Lower leg skin (tissue), 3 donors: ENCODE results near the gene LRP1B.

Source experiments
- POLR2A ChIP-seq, 2 donors: fragments of 450-650 bp; IDR thresholded peaks; one replicate each; pipeline ENCODE4 v1.6.1; 2016 to 2017; ENCODE audit warnings: antibody characterized with exemption in 2 of 2, mild to moderate bottlenecking in 1 of 2, moderate library complexity in 1 of 2
- TF ChIP-seq, protein P1 (sequence below), 3 donors: fragments of 450-650 bp; IDR thresholded peaks; one replicate each; pipeline ENCODE4 v1.5.1; 2016; ENCODE audit warnings: antibody characterized with exemption in 3 of 3, mild to moderate bottlenecking in 3 of 3, moderate library complexity in 2 of 3

DNA sequence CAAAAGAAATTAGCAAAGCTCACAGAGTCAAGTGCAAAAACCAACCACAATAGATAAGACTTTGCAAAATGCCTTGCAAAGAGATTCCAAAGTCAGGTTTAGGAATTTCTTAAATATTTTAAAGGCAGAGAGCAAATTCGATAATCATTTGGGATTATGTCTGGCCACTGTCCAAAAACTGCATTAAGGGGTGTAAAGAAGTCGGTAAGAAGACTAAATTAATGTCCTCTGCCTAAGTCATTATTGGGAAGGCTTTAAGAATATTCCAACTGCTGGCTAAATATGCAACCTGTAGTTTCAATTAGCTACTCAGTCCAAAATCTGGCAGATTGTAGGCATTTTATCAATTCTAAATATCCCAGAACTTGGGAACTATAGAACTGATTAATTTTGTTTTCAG lies 13.7 kb upstream of the LRP1B start:
- TF ChIP-seq, protein P1, sequence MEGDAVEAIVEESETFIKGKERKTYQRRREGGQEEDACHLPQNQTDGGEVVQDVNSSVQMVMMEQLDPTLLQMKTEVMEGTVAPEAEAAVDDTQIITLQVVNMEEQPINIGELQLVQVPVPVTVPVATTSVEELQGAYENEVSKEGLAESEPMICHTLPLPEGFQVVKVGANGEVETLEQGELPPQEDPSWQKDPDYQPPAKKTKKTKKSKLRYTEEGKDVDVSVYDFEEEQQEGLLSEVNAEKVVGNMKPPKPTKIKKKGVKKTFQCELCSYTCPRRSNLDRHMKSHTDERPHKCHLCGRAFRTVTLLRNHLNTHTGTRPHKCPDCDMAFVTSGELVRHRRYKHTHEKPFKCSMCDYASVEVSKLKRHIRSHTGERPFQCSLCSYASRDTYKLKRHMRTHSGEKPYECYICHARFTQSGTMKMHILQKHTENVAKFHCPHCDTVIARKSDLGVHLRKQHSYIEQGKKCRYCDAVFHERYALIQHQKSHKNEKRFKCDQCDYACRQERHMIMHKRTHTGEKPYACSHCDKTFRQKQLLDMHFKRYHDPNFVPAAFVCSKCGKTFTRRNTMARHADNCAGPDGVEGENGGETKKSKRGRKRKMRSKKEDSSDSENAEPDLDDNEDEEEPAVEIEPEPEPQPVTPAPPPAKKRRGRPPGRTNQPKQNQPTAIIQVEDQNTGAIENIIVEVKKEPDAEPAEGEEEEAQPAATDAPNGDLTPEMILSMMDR (IDR thresholded peaks at IDR 0.05), result no peak
- no peak for TF ChIP-seq POLR2A (IDR thresholded peaks at IDR 0.05)
